MM.1S (cell line): ENCODE results near the gene FAM216A.

Source experiments
- DNase-seq: peaks from one replicate; pipeline ENCODE4 v3.0.0-alpha.2; 2015
- H2AFZ ChIP-seq: fragments of 300-600 bp; sonication (generic); 2 replicates; pipeline ENCODE4 v1.6.0; 2016; ENCODE audit warnings: antibody characterized with exemption, low read length
- H3F3A ChIP-seq: fragments of 300-600 bp; sonication (generic); 2 replicates; pipeline ENCODE4 v1.6.1; 2016; ENCODE audit warnings: mild to moderate bottlenecking, antibody characterized with exemption, low read length, moderate library complexity, mixed read lengths; ENCODE audit not compliant: insufficient read depth
- H3K27ac ChIP-seq: fragments of 300-600 bp; sonication (generic); 2 replicates; pipeline ENCODE4 v1.5.1; 2016; ENCODE audit warnings: mild to moderate bottlenecking, low read length
- H3K27me3 ChIP-seq: fragments of 300-600 bp; sonication (generic); replicated peaks from 2 replicates; pipeline ENCODE4 v1.6.0; 2016; ENCODE audit warnings: low read length; ENCODE audit not compliant: insufficient read depth
- H3K36me3 ChIP-seq: fragments of 300-600 bp; sonication (generic); replicated peaks from 2 replicates; pipeline ENCODE4 v1.6.1; 2016; ENCODE audit warnings: mild to moderate bottlenecking, low read length, mixed read lengths; ENCODE audit not compliant: insufficient read depth
- H3K4me1 ChIP-seq: fragments of 300-600 bp; sonication (generic); 2 replicates; pipeline ENCODE4 v1.6.1; 2016; ENCODE audit warnings: low read length, mixed read lengths
- H3K4me2 ChIP-seq: fragments of 300-600 bp; sonication (generic); 2 replicates; pipeline ENCODE4 v1.6.0; 2016; ENCODE audit warnings: low read depth, low read length
- H3K4me3 ChIP-seq: fragments of 300-600 bp; sonication (generic); 2 replicates; pipeline ENCODE4 v1.5.1; 2016; ENCODE audit warnings: low read length, mixed read lengths
- H3K79me2 ChIP-seq: fragments of 300-600 bp; sonication (generic); 2 replicates; pipeline ENCODE4 v1.6.1; 2016; ENCODE audit warnings: mixed run types, low read length, mixed read lengths
- H3K9ac ChIP-seq: fragments of 300-600 bp; sonication (generic); 2 replicates; pipeline ENCODE4 v1.6.1; 2016; ENCODE audit warnings: low read length, mixed read lengths
- H3K9me2 ChIP-seq: fragments of 300-600 bp; sonication (generic); replicated peaks from 2 replicates; pipeline ENCODE4 v1.6.1; 2016; ENCODE audit warnings: mild to moderate bottlenecking, low read length, mixed read lengths; ENCODE audit not compliant: insufficient read depth
- H3K9me3 ChIP-seq: fragments of 300-600 bp; sonication (generic); replicated peaks from 2 replicates; pipeline ENCODE4 v1.6.1; 2016; ENCODE audit warnings: mild to moderate bottlenecking, low read length, mixed read lengths; ENCODE audit not compliant: insufficient read depth
- H4K20me1 ChIP-seq: fragments of 300-600 bp; sonication (generic); 2 replicates; pipeline ENCODE4 v1.6.1; 2016; ENCODE audit warnings: mild to moderate bottlenecking, low read length, moderate library complexity, mixed read lengths; ENCODE audit not compliant: insufficient read depth
- CTCF ChIP-seq: fragments of 300-600 bp; sonication (generic); IDR thresholded peaks from 2 replicates; pipeline ENCODE4 v1.5.1; 2016; ENCODE audit warnings: antibody characterized with exemption, low read length, mixed read lengths
- EZH2 ChIP-seq: fragments of 300-600 bp; sonication (generic); optimal IDR thresholded peaks from 2 replicates; pipeline ENCODE3; 2017; ENCODE audit warnings: low read depth, mild to moderate bottlenecking, antibody characterized with exemption, low read length, mixed read lengths
- EZH2phosphoT487 ChIP-seq: fragments of 300-600 bp; sonication (generic); IDR thresholded peaks from 2 replicates; pipeline ENCODE4 v1.6.1; 2018; ENCODE audit warnings: antibody characterized with exemption, low read length

Gene FAM216A

GRCh38 chr12:110508071-110508586, 39.5 kb downstream of the FAM216A start:
- H3K27ac ChIP-seq: no peak overlapping the region
- no peaks in the 10 kb centered on the region for H3K9me2 ChIP-seq
- no peak for TF ChIP-seq EZH2
- no peak for TF ChIP-seq EZH2phosphoT487
- no peak for TF ChIP-seq CTCF
- no peak for DNase-seq
- H3K9ac ChIP-seq: no peak overlapping the region
- no peak overlapping the region for H2AFZ ChIP-seq
- H3K79me2 ChIP-seq: no peaks in the 10 kb centered on the region
- no peak overlapping the region for H3K4me2 ChIP-seq
- H3K4me1 ChIP-seq: no peaks in the 10 kb centered on the region
- no peaks in the 10 kb centered on the region for H4K20me1 ChIP-seq
- no peaks in the 10 kb centered on the region for H3K9me3 ChIP-seq
- no peaks in the 10 kb centered on the region for H3F3A ChIP-seq
- no peaks in the 10 kb centered on the region for H3K36me3 ChIP-seq
- no peak overlapping the region for H3K4me3 ChIP-seq
- H3K27me3 ChIP-seq: no peaks in the 10 kb centered on the region

- H3K9me3 ChIP-seq: no peaks in the 10 kb centered on the region
- H3K27me3 ChIP-seq: no peaks in the 10 kb centered on the region
- no peak overlapping the region for H3K9ac ChIP-seq
- no peaks in the 10 kb centered on the region for H3K36me3 ChIP-seq
- no peak overlapping the region for H3K4me2 ChIP-seq
- no peak overlapping the region for H2AFZ ChIP-seq
- H3K27ac ChIP-seq: no peak overlapping the region
- no peak for TF ChIP-seq EZH2
- no peak for TF ChIP-seq CTCF
- TF ChIP-seq EZH2phosphoT487: no peak
- H3K4me1 ChIP-seq: no peaks in the 10 kb centered on the region
- H3K79me2 ChIP-seq: no peaks in the 10 kb centered on the region
- no peaks in the 10 kb centered on the region for H4K20me1 ChIP-seq
- H3K9me2 ChIP-seq: no peaks in the 10 kb centered on the region
- no peak for DNase-seq
- no peak overlapping the region for H3K4me3 ChIP-seq
- no peaks in the 10 kb centered on the region for H3F3A ChIP-seq
Observed at GRCh38 chr12:110513842-110514241, 45.2 kb downstream of the FAM216A start.

- H3K36me3 ChIP-seq: no peaks in the 10 kb centered on the region
Observed at GRCh38 chr12:110514363-110514762, 45.7 kb downstream of the FAM216A start.

More at GRCh38 chr12:110514363-110514762, 45.7 kb downstream of the FAM216A start:
- H3K79me2 ChIP-seq: no peaks in the 10 kb centered on the region
- no peak for DNase-seq
- no peak overlapping the region for H3K9ac ChIP-seq
- H3K4me2 ChIP-seq: no peak overlapping the region
- H3K4me1 ChIP-seq: no peaks in the 10 kb centered on the region
- H3K9me3 ChIP-seq: no peaks in the 10 kb centered on the region
- TF ChIP-seq EZH2phosphoT487: no peak
- no peak for TF ChIP-seq CTCF
- TF ChIP-seq EZH2: no peak
- H2AFZ ChIP-seq: no peak overlapping the region
- H3K27ac ChIP-seq: no peak overlapping the region
- no peaks in the 10 kb centered on the region for H3F3A ChIP-seq
- no peaks in the 10 kb centered on the region for H3K27me3 ChIP-seq
- H3K4me3 ChIP-seq: no peak overlapping the region
- no peaks in the 10 kb centered on the region for H4K20me1 ChIP-seq
- no peaks in the 10 kb centered on the region for H3K9me2 ChIP-seq
